ENCODE data around the gene DCP1B.

DNA sequence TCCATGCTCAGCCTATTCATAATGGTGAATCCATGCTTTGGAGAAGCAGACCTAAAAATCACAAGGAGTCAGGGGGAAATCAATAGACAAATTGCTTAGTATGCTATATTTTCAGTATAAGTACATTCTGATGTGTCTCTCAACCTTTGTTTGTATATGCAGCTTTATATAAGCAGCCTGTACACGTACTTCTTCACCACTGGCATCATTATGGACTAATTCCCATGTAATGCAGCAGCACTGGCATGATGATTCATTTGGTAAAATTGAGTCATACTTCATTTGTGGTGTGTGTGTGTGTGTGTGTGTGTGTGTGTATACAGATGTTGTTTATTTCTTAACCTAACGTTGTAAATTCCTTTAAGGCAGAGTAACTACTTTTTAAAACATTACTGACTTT, 10.9 kb downstream of the DCP1B start:
- TF ChIP-seq, protein P1, sequence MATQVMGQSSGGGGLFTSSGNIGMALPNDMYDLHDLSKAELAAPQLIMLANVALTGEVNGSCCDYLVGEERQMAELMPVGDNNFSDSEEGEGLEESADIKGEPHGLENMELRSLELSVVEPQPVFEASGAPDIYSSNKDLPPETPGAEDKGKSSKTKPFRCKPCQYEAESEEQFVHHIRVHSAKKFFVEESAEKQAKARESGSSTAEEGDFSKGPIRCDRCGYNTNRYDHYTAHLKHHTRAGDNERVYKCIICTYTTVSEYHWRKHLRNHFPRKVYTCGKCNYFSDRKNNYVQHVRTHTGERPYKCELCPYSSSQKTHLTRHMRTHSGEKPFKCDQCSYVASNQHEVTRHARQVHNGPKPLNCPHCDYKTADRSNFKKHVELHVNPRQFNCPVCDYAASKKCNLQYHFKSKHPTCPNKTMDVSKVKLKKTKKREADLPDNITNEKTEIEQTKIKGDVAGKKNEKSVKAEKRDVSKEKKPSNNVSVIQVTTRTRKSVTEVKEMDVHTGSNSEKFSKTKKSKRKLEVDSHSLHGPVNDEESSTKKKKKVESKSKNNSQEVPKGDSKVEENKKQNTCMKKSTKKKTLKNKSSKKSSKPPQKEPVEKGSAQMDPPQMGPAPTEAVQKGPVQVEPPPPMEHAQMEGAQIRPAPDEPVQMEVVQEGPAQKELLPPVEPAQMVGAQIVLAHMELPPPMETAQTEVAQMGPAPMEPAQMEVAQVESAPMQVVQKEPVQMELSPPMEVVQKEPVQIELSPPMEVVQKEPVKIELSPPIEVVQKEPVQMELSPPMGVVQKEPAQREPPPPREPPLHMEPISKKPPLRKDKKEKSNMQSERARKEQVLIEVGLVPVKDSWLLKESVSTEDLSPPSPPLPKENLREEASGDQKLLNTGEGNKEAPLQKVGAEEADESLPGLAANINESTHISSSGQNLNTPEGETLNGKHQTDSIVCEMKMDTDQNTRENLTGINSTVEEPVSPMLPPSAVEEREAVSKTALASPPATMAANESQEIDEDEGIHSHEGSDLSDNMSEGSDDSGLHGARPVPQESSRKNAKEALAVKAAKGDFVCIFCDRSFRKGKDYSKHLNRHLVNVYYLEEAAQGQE (IDR thresholded peaks at IDR 0.05; ENCODE audit: insufficient read depth in 1 of 2, low read depth in 2 of 2, low read length in 2 of 2): no peak
- TF ChIP-seq SIN3A (IDR thresholded peaks at IDR 0.05; ENCODE audit: borderline replicate concordance, insufficient read depth, low read length) (no peak), POLR2AphosphoS5 (IDR thresholded peaks at IDR 0.05; ENCODE audit: low read depth, low read length) (no peak), FOXP2 (optimal IDR thresholded peaks at IDR 0.05; ENCODE audit: borderline replicate concordance, extremely low read depth, extremely low read length, insufficient read depth) (no peak), TAF1 (IDR thresholded peaks at IDR 0.05; ENCODE audit: borderline replicate concordance, insufficient read depth, low read length) (no peak)

All from PFSK-1 (cell line).